Measurements from ENCODE around the gene PRRT3.
"Not testable (repeated sequence)": the region's sequence is repeated elsewhere in the genome, so short reads cannot be mapped to it uniquely, and the experiment has no call there.

PRRT3 gene

DNA sequence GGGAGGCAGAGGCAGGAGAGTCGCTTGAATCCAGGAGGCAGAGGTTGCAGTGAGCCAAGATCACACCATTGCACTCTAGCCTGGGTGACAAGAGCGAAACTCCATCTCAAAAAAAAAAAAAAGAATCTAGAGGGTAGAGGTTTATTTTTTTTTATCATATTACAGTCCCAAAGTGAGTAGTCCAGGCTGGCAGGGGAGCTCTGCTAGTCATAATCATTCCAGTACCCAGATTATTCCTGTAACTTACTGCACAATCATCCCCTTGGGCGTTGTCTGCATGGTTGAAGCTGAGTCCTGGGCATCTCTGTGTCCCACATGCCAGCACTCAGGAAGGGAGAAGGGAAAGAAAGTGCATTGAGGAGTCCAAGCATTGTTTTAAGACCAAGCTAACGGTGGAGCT lies 10.0 kb downstream of the PRRT3 start:
- no peak for DNase-seq (ENCODE audit: low spot score)
- in situ Hi-C loops (cut with MboI; ENCODE audit: low pct_unique_long_range_greater_than_20kb, low sequenced_read_pairs, unreplicated experiment), result no loop called here
- TF ChIP-seq, protein P1, sequence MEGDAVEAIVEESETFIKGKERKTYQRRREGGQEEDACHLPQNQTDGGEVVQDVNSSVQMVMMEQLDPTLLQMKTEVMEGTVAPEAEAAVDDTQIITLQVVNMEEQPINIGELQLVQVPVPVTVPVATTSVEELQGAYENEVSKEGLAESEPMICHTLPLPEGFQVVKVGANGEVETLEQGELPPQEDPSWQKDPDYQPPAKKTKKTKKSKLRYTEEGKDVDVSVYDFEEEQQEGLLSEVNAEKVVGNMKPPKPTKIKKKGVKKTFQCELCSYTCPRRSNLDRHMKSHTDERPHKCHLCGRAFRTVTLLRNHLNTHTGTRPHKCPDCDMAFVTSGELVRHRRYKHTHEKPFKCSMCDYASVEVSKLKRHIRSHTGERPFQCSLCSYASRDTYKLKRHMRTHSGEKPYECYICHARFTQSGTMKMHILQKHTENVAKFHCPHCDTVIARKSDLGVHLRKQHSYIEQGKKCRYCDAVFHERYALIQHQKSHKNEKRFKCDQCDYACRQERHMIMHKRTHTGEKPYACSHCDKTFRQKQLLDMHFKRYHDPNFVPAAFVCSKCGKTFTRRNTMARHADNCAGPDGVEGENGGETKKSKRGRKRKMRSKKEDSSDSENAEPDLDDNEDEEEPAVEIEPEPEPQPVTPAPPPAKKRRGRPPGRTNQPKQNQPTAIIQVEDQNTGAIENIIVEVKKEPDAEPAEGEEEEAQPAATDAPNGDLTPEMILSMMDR (IDR thresholded peaks at IDR 0.05; ENCODE audit: extremely low read depth, insufficient read depth, missing control alignments), result no peak

DNA sequence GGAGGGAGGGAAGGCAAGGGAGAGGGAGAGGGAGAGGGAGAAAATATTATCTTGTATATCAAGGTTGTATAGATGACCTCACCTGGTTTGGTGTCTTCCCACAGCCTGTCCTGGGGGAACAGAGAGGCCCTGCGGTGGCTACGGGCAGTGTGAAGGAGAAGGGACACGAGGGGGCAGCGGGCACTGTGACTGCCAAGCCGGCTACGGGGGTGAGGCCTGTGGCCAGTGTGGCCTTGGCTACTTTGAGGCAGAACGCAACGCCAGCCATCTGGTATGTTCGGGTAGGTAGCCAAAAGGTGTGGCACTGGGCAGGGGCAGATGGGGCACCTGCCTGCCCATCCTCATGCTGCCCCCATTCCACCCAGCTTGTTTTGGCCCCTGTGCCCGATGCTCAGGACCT lies 11.5 kb downstream of the PRRT3 start:
- in situ Hi-C loops (cut with MboI; ENCODE audit: low pct_unique_long_range_greater_than_20kb, low sequenced_read_pairs, unreplicated experiment), result no loop called here
- DNase-seq (ENCODE audit: low spot score), result no peak
- TF ChIP-seq, protein P1 (IDR thresholded peaks at IDR 0.05; ENCODE audit: extremely low read depth, insufficient read depth, missing control alignments), result no peak

DNA sequence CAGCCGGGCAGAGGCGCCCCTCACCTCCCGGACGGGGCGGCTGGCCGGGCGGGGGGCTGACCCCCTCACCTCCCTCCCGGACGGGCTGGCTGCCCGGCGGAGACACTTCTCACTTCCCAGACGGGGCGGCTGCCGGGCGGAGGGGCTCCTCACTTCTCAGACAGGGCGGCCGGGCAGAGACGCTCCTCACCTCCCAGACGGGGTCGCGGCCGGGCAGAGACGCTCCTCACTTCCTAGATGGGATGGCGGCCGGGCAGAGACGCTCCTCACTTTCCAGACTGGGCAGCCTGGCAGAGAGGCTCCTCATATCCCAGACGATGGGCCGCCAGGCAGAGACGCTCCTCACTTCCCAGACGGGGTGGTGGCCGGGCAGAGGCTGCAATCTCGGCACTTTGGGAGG lies 12.3 kb downstream of the PRRT3 start:
- in situ Hi-C loops (cut with MboI; ENCODE audit: low pct_unique_long_range_greater_than_20kb, low sequenced_read_pairs, unreplicated experiment); DNase-seq (ENCODE audit: low spot score): not testable (repeated sequence)

DNA sequence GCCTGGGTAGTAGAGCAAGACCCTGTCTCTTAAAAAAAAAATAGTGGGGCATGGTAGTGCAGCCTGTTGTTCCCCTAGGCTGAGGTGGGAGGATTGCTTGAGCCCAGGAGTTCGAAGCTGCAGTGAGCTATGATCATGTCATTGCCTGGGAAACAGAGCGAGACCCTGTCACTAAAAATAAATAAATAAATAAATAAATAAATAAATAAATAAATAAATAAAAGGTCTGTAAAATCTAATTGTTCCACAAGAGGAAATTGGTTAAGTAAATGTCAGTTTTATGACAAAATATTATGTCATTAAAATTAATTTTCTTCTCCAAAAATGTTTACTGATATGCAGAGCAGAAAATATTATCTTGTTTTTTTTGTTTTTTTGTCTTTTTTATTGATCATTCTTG lies 13.2 kb downstream of the PRRT3 start:
- in situ Hi-C loops (cut with MboI; ENCODE audit: low pct_unique_long_range_greater_than_20kb, low sequenced_read_pairs, unreplicated experiment), result no loop called here
- DNase-seq (ENCODE audit: low spot score), result no peak
- TF ChIP-seq, protein P1 (IDR thresholded peaks at IDR 0.05; ENCODE audit: extremely low read depth, insufficient read depth, missing control alignments), result no peak

DNA sequence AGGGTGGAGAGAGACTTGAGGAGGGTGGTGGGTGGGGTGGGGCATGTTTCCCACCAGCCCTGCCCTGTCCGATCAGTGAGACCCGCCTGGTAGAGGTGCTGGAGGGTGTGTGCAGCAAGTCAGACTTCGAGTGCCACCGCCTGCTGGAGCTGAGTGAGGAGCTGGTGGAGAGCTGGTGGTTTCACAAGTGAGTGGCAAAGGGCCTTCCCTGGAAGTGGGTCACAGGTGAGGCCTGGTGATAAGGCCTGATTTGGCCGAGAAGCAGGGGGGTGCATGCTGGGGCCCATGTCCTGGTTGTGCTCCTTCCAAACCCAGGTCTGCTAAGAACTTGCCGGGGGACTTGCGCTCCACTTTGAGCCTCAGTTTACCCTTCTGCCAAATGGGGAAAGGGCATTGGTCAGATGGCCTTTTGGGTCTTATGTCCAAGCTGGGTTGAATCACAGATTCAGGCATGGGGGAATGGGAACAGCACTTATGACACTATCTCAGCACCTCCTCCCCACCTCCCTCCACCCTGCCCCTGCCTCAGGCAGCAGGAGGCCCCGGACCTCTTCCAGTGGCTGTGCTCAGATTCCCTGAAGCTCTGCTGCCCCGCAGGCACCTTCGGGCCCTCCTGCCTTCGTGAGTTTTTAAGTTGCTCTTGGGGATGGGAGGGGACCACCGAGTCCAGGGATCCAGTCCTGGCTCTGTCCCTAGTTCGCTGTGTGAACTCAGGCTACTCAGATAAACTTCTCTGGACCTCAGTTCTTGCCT lies 14.5 kb downstream of the PRRT3 start:
- TF ChIP-seq, protein P1 (IDR thresholded peaks at IDR 0.05; ENCODE audit: extremely low read depth, insufficient read depth, missing control alignments), result no peak
- DNase-seq (ENCODE audit: low spot score), result no peak
- in situ Hi-C loops (cut with MboI; ENCODE audit: low pct_unique_long_range_greater_than_20kb, low sequenced_read_pairs, unreplicated experiment), result no loop called here

DNA sequence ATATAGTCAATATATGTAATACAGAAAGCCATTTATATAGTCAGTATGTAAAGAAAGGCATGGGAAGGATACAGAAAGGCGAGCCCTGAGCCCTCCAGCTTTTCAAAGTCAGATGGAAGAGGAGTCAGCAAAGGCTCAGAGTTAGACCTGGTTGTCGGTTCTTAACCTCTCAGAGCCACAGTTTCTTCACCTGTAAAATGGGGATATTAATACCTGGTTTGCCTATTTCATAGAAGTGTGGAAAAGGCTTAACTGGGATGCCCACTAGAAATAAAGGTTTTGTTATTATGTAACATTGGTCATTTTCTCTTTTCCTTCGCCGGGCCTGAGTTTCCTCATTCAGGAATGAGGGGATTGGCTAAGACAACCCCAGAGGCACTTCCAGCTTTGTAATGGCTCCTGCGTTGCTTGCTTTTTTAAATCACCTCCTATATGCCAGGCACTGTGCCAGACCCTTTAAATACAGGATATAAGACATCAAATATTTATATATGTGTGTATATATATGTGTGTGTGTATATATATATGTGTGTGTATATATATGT lies 16.2 kb downstream of the PRRT3 start:
- no peak for DNase-seq (ENCODE audit: low spot score)
- TF ChIP-seq, protein P1 (IDR thresholded peaks at IDR 0.05; ENCODE audit: extremely low read depth, insufficient read depth, missing control alignments), result no peak
- in situ Hi-C loops (cut with MboI; ENCODE audit: low pct_unique_long_range_greater_than_20kb, low sequenced_read_pairs, unreplicated experiment), result no loop called here

DNA sequence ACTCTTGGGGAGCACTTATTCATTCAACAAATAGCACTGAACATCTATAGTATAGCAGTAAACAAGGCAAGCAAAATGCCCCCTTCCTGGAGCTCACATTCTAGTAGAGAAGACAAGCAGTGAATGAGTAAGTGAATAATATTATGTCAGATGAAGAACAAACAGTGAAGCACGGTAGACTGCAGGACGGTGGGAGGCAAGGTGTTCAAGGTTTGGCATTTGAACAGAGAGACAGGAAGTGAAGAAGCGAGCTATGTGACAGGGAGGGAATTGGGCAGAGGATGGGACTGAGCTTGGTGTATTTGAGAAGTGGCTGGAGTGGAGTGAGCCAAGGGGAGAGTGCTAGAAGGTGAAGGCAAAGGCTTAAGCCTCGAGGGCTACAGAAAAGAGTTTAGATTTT lies 17.2 kb downstream of the PRRT3 start:
- DNase-seq (ENCODE audit: low spot score), result no peak
- TF ChIP-seq, protein P1 (IDR thresholded peaks at IDR 0.05; ENCODE audit: extremely low read depth, insufficient read depth, missing control alignments), result no peak
- in situ Hi-C loops (cut with MboI; ENCODE audit: low pct_unique_long_range_greater_than_20kb, low sequenced_read_pairs, unreplicated experiment), result no loop called here
